MM.1S (cell line): ENCODE measurements around the gene OSR1.

Experiments
- CTCF ChIP-seq: fragments of 300-600 bp; sonication (generic); IDR thresholded peaks from 2 replicates; pipeline ENCODE4 v1.5.1; 2016; ENCODE audit warnings: antibody characterized with exemption, low read length, mixed read lengths
- EZH2 ChIP-seq: fragments of 300-600 bp; sonication (generic); optimal IDR thresholded peaks from 2 replicates; pipeline ENCODE3; 2017; ENCODE audit warnings: low read depth, mild to moderate bottlenecking, antibody characterized with exemption, low read length, mixed read lengths
- EZH2phosphoT487 ChIP-seq: fragments of 300-600 bp; sonication (generic); IDR thresholded peaks from 2 replicates; pipeline ENCODE4 v1.6.1; 2018; ENCODE audit warnings: antibody characterized with exemption, low read length

DNA sequence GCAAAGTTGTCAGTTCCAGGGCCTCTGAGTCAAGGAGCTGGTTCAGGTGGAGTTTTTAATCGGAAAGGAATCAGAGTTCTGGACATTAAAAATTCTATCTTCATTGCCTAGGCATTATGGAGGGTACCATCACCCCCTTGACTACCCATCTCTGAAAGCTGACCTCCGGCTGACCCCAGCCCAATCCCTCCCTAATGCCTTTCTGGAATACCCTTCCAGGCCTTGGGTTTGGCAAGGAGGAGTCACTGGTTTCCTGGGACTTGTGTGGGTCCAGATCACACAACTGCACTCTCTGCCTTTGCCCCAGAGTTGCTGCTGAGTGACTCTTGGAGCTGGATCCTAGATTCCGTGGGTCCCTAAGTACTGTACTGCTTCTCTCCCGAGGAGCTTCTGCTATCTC lies 1.0 kb upstream of the OSR1 start:
- TF ChIP-seq CTCF, result no peak
- no peak for TF ChIP-seq EZH2
- TF ChIP-seq EZH2phosphoT487, result no peak
